K562 (cell line): ENCODE results near the gene BSCL2. TPM values are rescaled to one million over a fixed set of nuclear protein-coding genes. Genes with fewer than 3 reads are reported as not detected.

Experiments used
- CREM ChIP-seq: IDR thresholded peaks from 2 replicates; pipeline ENCODE4 v1.6.1; 2014; ENCODE audit warnings: antibody characterized with exemption, low read depth
- FOXA3 ChIP-seq, 2 experiments: fragments of 450-650 bp in 1 of 2; sonication (generic) in 1 of 2; formaldehyde crosslinking; IDR thresholded peaks in 1 of 2; conservative IDR thresholded peaks in 1 of 2; 2 replicates each; pipeline versions ENCODE4 v1.4.0 to v1.8.0; 2020 to 2022; ENCODE audit warnings: mild to moderate bottlenecking in 2 of 2, missing genetic modification reagents in 1 of 2
- FOXO4 ChIP-seq: fragments of 450-650 bp; formaldehyde crosslinking; IDR thresholded peaks from 2 replicates; pipeline ENCODE4 v1.4.0; 2020; ENCODE audit warnings: mild to moderate bottlenecking, moderate library complexity
- KAT7 ChIP-seq: sonication (generic); formaldehyde crosslinking; IDR thresholded peaks from 2 replicates; pipeline ENCODE4 v1.8.0; 2022; ENCODE audit warnings: missing genetic modification reagents, mild to moderate bottlenecking, borderline replicate concordance
- MXI1 ChIP-seq: IDR thresholded peaks from 2 replicates; pipeline ENCODE4 v1.6.1; 2011; ENCODE audit warnings: low read depth, mild to moderate bottlenecking, improper control_type of control experiment, low read length
- NKRF ChIP-seq: fragments of 450-650 bp; IDR thresholded peaks from 2 replicates; pipeline ENCODE4 v1.6.1; 2016; ENCODE audit warnings: borderline replicate concordance
- NONO ChIP-seq, 2 experiments: fragments of 200-400 bp in 1 of 2; fragments of 450-650 bp in 1 of 2; formaldehyde crosslinking in 1 of 2; IDR thresholded peaks; 2 replicates each; pipeline ENCODE4 v1.6.1; 2017; ENCODE audit warnings: low read depth in 2 of 2, mild to moderate bottlenecking in 2 of 2, moderate library complexity in 2 of 2, low read length in 1 of 2
- PBX2 ChIP-seq, 2 experiments: IDR thresholded peaks in 1 of 2; conservative IDR thresholded peaks in 1 of 2; 2 replicates each; pipeline ENCODE4 v1.6.1; 2016; ENCODE audit warnings: low read depth in 2 of 2, mild to moderate bottlenecking in 1 of 2, missing compliant biosample characterization in 1 of 2, missing genetic modification characterization in 1 of 2, moderate library complexity in 1 of 2
- POLR2AphosphoS2 ChIP-seq: IDR thresholded peaks from 2 replicates; pipeline ENCODE4 v1.6.1; 2012; ENCODE audit warnings: low read length, improper control_type of control experiment
- RAD21 ChIP-seq, 2 experiments: fragments of 250-450 bp in 1 of 2; fragments of 450-650 bp in 1 of 2; sonication (Bioruptor Pico) in 1 of 2; formaldehyde crosslinking in 1 of 2; IDR thresholded peaks in 1 of 2; conservative IDR thresholded peaks in 1 of 2; 2 replicates each; pipeline versions ENCODE4 v1.4.0 to v1.8.0; 2020 to 2022; ENCODE audit warnings: mild to moderate bottlenecking in 2 of 2, moderate library complexity in 1 of 2
- RBM22 ChIP-seq: fragments of 200-400 bp; formaldehyde crosslinking; IDR thresholded peaks from 2 replicates; pipeline ENCODE4 v1.6.1; 2018; ENCODE audit warnings: low read length, low read depth; ENCODE audit not compliant: poor library complexity, severe bottlenecking
- RHOXF2B ChIP-seq: fragments of 250-450 bp; sonication (Bioruptor Pico); conservative IDR thresholded peaks from 2 replicates; pipeline ENCODE4 v1.5.1; 2021
- SNRNP70 ChIP-seq: fragments of 200-400 bp; formaldehyde crosslinking; optimal IDR thresholded peaks from 2 replicates; pipeline ENCODE3; 2017; ENCODE audit warnings: low read depth, low read length
- TFAP4 ChIP-seq: sonication (generic); formaldehyde crosslinking; IDR thresholded peaks from 2 replicates; pipeline ENCODE4 v1.8.0; 2022; ENCODE audit warnings: missing genetic modification reagents, mild to moderate bottlenecking, moderate library complexity, borderline replicate concordance
- ZNF143 ChIP-seq: sonication (generic); formaldehyde crosslinking; IDR thresholded peaks from 2 replicates; pipeline ENCODE4 v1.9.0; 2022; ENCODE audit warnings: mild to moderate bottlenecking, missing genetic modification reagents
- ZNF436 ChIP-seq: fragments of 250-450, 450-650 bp; sonication (Bioruptor Pico); formaldehyde crosslinking; IDR thresholded peaks from 2 replicates; pipeline ENCODE4 v1.7.0; 2020; ENCODE audit warnings: mild to moderate bottlenecking
- ZNF444 ChIP-seq: fragments of 250-450 bp; sonication (Bioruptor Pico); IDR thresholded peaks from 2 replicates; pipeline ENCODE4 v1.4.0; 2020; ENCODE audit warnings: mild to moderate bottlenecking, moderate library complexity
- ZNF780A ChIP-seq: fragments of 250-450 bp; sonication (Bioruptor Pico); IDR thresholded peaks from 2 replicates; pipeline ENCODE4 v1.5.0; 2021; ENCODE audit warnings: mild to moderate bottlenecking
- ZNF79 ChIP-seq: fragments of 250-450 bp; sonication (Bioruptor Pico); IDR thresholded peaks from 2 replicates; pipeline ENCODE4 v1.4.0; 2020; ENCODE audit warnings: low read depth, mild to moderate bottlenecking, moderate library complexity
- polyA plus RNA-seq, 8 experiments: library from polyadenylated mRNA; depleted of rRNA in 4 of 8; stranded (reverse) in 5 of 8; unstranded in 3 of 8; fragments of >200 nt; fragmentation: Nextera tagmentation in 2 of 8; fragmentation: Illumina TruSeq in 1 of 8; extraction: Ambion mirVana in 2 of 8; extraction: Trizol in 1 of 8; gene quantifications; 2 replicates each; pipeline versions ENCODE4 v1.2.1 to v1.2.3, GENCODE V29; 2011 to 2014; ENCODE audit warnings: inconsistent platforms in 1 of 8, missing spikeins in 1 of 8
- total RNA-seq, 7 experiments: library from RNA; depleted of rRNA in 6 of 7; stranded (reverse); fragments of >200 nt in 6 of 7; fragmentation: Illumina TruSeq in 2 of 7; extraction: Trizol in 2 of 7; gene quantifications; 2 replicates each; pipeline versions ENCODE4 v1.2.1 to v1.2.3, GENCODE V29; 2011 to 2021; ENCODE audit warnings: low replicate concordance in 1 of 7

BSCL2 gene
- total and polyA plus RNA-seq, 9 of the 15 experiments (the other 6 are each of a cell fraction or from before 2014, with no cell fraction given), result 18.9 to 51.7 (median 35.2) TPM

GRCh38 chr11:62665599-62666258 lies 41.5 kb downstream of the BSCL2 start (continued):
- TF ChIP-seq POLR2AphosphoS2 (peak; percentile 59; the same call in 1 of the 2 replicates), ZNF436 (CRISPR knock-in tag) (no peak), SNRNP70 (peak; percentile 86), NKRF (peak; percentile 32; the same call in 1 of the 2 replicates), RAD21 (CRISPR knock-in tag; conservative IDR thresholded peaks at IDR 0.05 in 1 of 2, IDR thresholded peaks at IDR 0.05 in 1 of 2) (0 out of 4 replicates have a peak, but pooled peaks of 1 of the 2 experiments have one; percentile 2), TFAP4 (CRISPR knock-in tag) (peak; percentile 50), RBM22 (no peak), NONO (IDR thresholded peaks at IDR 0.05; ENCODE audit: low read depth in 2 of 2, low read length in 1 of 2) (0 out of 4 replicates have a peak, but pooled peaks of 1 of the 2 experiments have one; percentile 20), FOXO4 (0 out of 2 replicates have a peak, but pooled peaks have one; percentile 4), ZNF444 (CRISPR knock-in tag) (no peak), ZNF143 (CRISPR knock-in tag) (peak; percentile 36; the same call in 1 of the 2 replicates), MXI1 (no peak), CREM (peak; percentile 28; the same call in 1 of the 2 replicates), PBX2 (CRISPR knock-in tag; IDR thresholded peaks at IDR 0.05; ENCODE audit: low read depth) (no peak), PBX2 (tag; conservative IDR thresholded peaks at IDR 0.05; ENCODE audit: low read depth) (no peak), FOXA3 (CRISPR knock-in tag; conservative IDR thresholded peaks at IDR 0.05 in 1 of 2, IDR thresholded peaks at IDR 0.05 in 1 of 2) (no peak), KAT7 (CRISPR knock-in tag) (peak; percentile 87; the same call in 1 of the 2 replicates), ZNF79 (no peak), RHOXF2B (CRISPR knock-in tag) (no peak), ZNF780A (CRISPR knock-in tag) (no peak)
